ENCODE measurements around the gene AMBRA1. TPM values are rescaled to one million over a fixed set of nuclear protein-coding genes. Genes with fewer than 3 reads are reported as not detected.
A peak's percentile ranks its signal among the peaks of the same experiment; 100 is the strongest.

AMBRA1 gene
- total RNA-seq, 1 experiment from 2014 or later, result 9.6 TPM

- DNase-seq (ENCODE audit: extremely low read depth, low read depth), result no peak
Observed at GRCh38 chr11:46361283-46362155, 232.3 kb downstream of the AMBRA1 start.

GRCh38 chr11:46360878-46361277, 232.9 kb downstream of the AMBRA1 start:
- DNase-seq (ENCODE audit: extremely low read depth, low read depth), result no peak

- DNase-seq (ENCODE audit: extremely low read depth, low read depth), result no peak
Observed at GRCh38 chr11:46359953-46360352, 233.9 kb downstream of the AMBRA1 start.

- no peak for DNase-seq (ENCODE audit: extremely low read depth, low read depth)
Observed at GRCh38 chr11:46357483-46357936, 236.3 kb downstream of the AMBRA1 start.

- no peak for DNase-seq (ENCODE audit: extremely low read depth, low read depth)
Observed at GRCh38 chr11:46356924-46357482, 236.8 kb downstream of the AMBRA1 start.

- DNase-seq (ENCODE audit: extremely low read depth, low read depth), result no peak
Observed at GRCh38 chr11:46353698-46354097, 240.1 kb downstream of the AMBRA1 start.

- DNase-seq (ENCODE audit: extremely low read depth, low read depth), result no peak
Observed at GRCh38 chr11:46352063-46352841, 241.6 kb downstream of the AMBRA1 start.

- DNase-seq (ENCODE audit: extremely low read depth, low read depth), result no peak
Observed at GRCh38 chr11:46351606-46352005, 242.2 kb downstream of the AMBRA1 start.

- DNase-seq (ENCODE audit: extremely low read depth, low read depth), result no peak
Observed at GRCh38 chr11:46351148-46351547, 242.7 kb downstream of the AMBRA1 start.

- no peak for DNase-seq (ENCODE audit: extremely low read depth, low read depth)
Observed at GRCh38 chr11:46350695-46351094, 243.1 kb downstream of the AMBRA1 start.

- DNase-seq (ENCODE audit: extremely low read depth, low read depth), result no peak
Observed at GRCh38 chr11:46348566-46349401, 245.0 kb downstream of the AMBRA1 start.

- no peak for DNase-seq (ENCODE audit: extremely low read depth, low read depth)
Observed at GRCh38 chr11:46347637-46348311, 246.0 kb downstream of the AMBRA1 start.

- peak; percentile 75 for DNase-seq (ENCODE audit: extremely low read depth, low read depth)
Observed at GRCh38 chr11:46346886-46347636, 246.8 kb downstream of the AMBRA1 start, which contains the start of gene DGKZ. TSS of gene DGKZ (plus strand) at chr11:46347463. CDS start at chr11:46347660, 197 bp downstream.

Small RNAs within 50 kb of the gene (small RNA-seq; reads per million reads assigned to genes)
- gene MIR3160-1, result 0 reads per million in 2 experiments
- 0 to 0.06 reads per million in 2 experiments for gene MIR4688

Other genes starting within 250 kb of the AMBRA1 start
- 14.8 and 17.3 TPM in 2 replicates for gene DGKZ, start 246.6 kb downstream of the AMBRA1 start, total RNA-seq (2014; rRNA removed; shearing (Covaris generic))
- 22.1 and 25.3 TPM in 2 replicates for gene MDK, start 212.4 kb downstream of the AMBRA1 start, total RNA-seq (2014; rRNA removed; shearing (Covaris generic))
- not detected in 2 replicates for gene CHRM4, start 202.2 kb downstream of the AMBRA1 start, total RNA-seq (2014; rRNA removed; shearing (Covaris generic))
- 1.9 and 2.2 TPM in 2 replicates for gene HARBI1, start 23.2 kb upstream of the AMBRA1 start, total RNA-seq (2014; rRNA removed; shearing (Covaris generic))
- gene ATG13, start 23.5 kb upstream of the AMBRA1 start, total RNA-seq (2014; rRNA removed; shearing (Covaris generic)), result 44.4 and 44.7 TPM in 2 replicates
- gene ARHGAP1, start 106.6 kb upstream of the AMBRA1 start, total RNA-seq (2014; rRNA removed; shearing (Covaris generic)), result 7.9 and 8.6 TPM in 2 replicates
- gene ZNF408, start 107.0 kb upstream of the AMBRA1 start, total RNA-seq (2014; rRNA removed; shearing (Covaris generic)), result 5.9 TPM in 2 replicates
- not detected in 2 replicates for gene F2, start 125.2 kb upstream of the AMBRA1 start, total RNA-seq (2014; rRNA removed; shearing (Covaris generic))

Data from NCI-H460 (cell line).